T-cell (primary cell): Measurements from ENCODE around the gene TMEM255B. TPM values are rescaled to one million over a fixed set of nuclear protein-coding genes. Genes with fewer than 3 reads are reported as not detected.

Experiments used
- ATAC-seq, 4 experiments: fragments of 200-7000 bp in 3 of 4; fragments of 150-1000 bp in 1 of 4; cut with Tn5 transposase; replicated peaks in 1 of 4; 1 replicate in 3 of 4; 2 replicates in 1 of 4; pipeline ENCODE4 v1.10.0; 2021; ENCODE audit warnings: moderate library complexity in 3 of 4, mild to moderate bottlenecking in 2 of 4, moderate number of reproducible peaks in 1 of 4
- CTCF ChIA-PET, 2 donors: fragments of 300-600 bp; sonication (Branson Sonifier 250); formaldehyde crosslinking; loops; one replicate each; lab custom pipeline; 2022; ENCODE audit warnings: antibody characterized with exemption in 2 of 2; lab: Charles Lee
- POLR2A ChIA-PET, 2 donors: fragments of 300-600 bp; sonication (Branson Sonifier 250); formaldehyde crosslinking; loops; one replicate each; lab custom pipeline; 2022; ENCODE audit warnings: antibody characterized with exemption in 2 of 2; lab: Charles Lee
- DNase-seq, 35 experiments: peaks; one replicate each; pipeline versions ENCODE4 v3.0.0 to v3.0.0-alpha.2; 2013 to 2023
- H3K27ac ChIP-seq: one replicate; pipeline ENCODE4 v1.5.1; 2013; ENCODE audit warnings: low read length
- H3K27me3 ChIP-seq, 2 experiments: replicated peaks in 1 of 2; 1 replicate in 1 of 2; 2 replicates in 1 of 2; pipeline versions ENCODE4 v1.6.1 to v1.7.0; 2013; ENCODE audit warnings: low read length in 1 of 2, mixed read lengths in 1 of 2; ENCODE audit not compliant: control insufficient read depth in 2 of 2, insufficient read depth in 2 of 2; ENCODE audit errors: extremely low read depth in 1 of 2
- H3K36me3 ChIP-seq, 2 donors: 1 replicate in 1 of 2; 2 replicates in 1 of 2; pipeline versions ENCODE4 v1.6.1 to v1.7.0; 2013; ENCODE audit warnings: low read length in 1 of 2; ENCODE audit not compliant: control insufficient read depth in 2 of 2, insufficient read depth in 1 of 2; ENCODE audit errors: extremely low read depth in 1 of 2
- H3K4me1 ChIP-seq, 2 experiments: 1 replicate in 1 of 2; 2 replicates in 1 of 2; pipeline versions ENCODE4 v1.6.1 to v1.7.0; 2013; ENCODE audit warnings: low read length in 2 of 2, mixed read lengths in 1 of 2; ENCODE audit not compliant: insufficient read depth in 2 of 2, control insufficient read depth in 1 of 2; ENCODE audit errors: extremely low read depth in 1 of 2
- H3K4me3 ChIP-seq, 2 donors: 1 replicate in 1 of 2; 2 replicates in 1 of 2; pipeline versions ENCODE4 v1.5.1 to v1.7.0; 2013; ENCODE audit warnings: mild to moderate bottlenecking in 2 of 2, low read length in 1 of 2, moderate library complexity in 1 of 2; ENCODE audit not compliant: control insufficient read depth in 1 of 2; ENCODE audit errors: extremely low read depth in 1 of 2
- H3K9me3 ChIP-seq: 2 replicates; pipeline ENCODE4 v1.7.0; 2013
- H3K27ac Mint-ChIP-seq, 2 donors: one replicate each; pipeline ENCODE4 v1.8.0; 2020 to 2021; ENCODE audit warnings: mild to moderate bottlenecking in 2 of 2, mixed read lengths in 2 of 2
- H3K27me3 Mint-ChIP-seq, 2 donors: one replicate each; pipeline ENCODE4 v1.8.0; 2021 to 2022; ENCODE audit warnings: mixed read lengths in 2 of 2
- H3K36me3 Mint-ChIP-seq: one replicate; pipeline ENCODE4 v1.8.0; 2021; ENCODE audit warnings: mixed read lengths
- H3K4me1 Mint-ChIP-seq, 3 donors: one replicate each; pipeline ENCODE4 v1.8.0; 2020 to 2022; ENCODE audit warnings: mixed read lengths in 3 of 3, mild to moderate bottlenecking in 1 of 3
- H3K4me3 Mint-ChIP-seq, 3 donors: one replicate each; pipeline ENCODE4 v1.8.0; 2020 to 2022; ENCODE audit warnings: mild to moderate bottlenecking in 3 of 3, mixed read lengths in 3 of 3, moderate library complexity in 3 of 3
- H3K9me3 Mint-ChIP-seq, 3 donors: one replicate each; pipeline ENCODE4 v1.8.0; 2020 to 2022; ENCODE audit warnings: mixed read lengths in 3 of 3
- WGBS: methylation state at CpG from one replicate; pipeline ENCODE4 v1.1.5; 2013; ENCODE audit warnings: missing lambda C conversion rate; ENCODE audit not compliant: insufficient coverage; 5-methylcytosine and 5-hydroxymethylcytosine counted together
- total RNA-seq, 35 experiments: library from RNA in 6 of 35; stranded (reverse) in 6 of 35; fragments of 120-200 nt in 1 of 35; gene quantifications; one replicate each; pipeline versions ENCODE4 v1.2.1 to v1.2.4 and lab custom pipeline; 2013 to 2026

Gene TMEM255B
- total RNA-seq, 5 donors from 2014 or later (not counting 1 experiment from before 2014, with no cell fraction given), result 0.76 to 1.2 (median 0.89) TPM

DNA sequence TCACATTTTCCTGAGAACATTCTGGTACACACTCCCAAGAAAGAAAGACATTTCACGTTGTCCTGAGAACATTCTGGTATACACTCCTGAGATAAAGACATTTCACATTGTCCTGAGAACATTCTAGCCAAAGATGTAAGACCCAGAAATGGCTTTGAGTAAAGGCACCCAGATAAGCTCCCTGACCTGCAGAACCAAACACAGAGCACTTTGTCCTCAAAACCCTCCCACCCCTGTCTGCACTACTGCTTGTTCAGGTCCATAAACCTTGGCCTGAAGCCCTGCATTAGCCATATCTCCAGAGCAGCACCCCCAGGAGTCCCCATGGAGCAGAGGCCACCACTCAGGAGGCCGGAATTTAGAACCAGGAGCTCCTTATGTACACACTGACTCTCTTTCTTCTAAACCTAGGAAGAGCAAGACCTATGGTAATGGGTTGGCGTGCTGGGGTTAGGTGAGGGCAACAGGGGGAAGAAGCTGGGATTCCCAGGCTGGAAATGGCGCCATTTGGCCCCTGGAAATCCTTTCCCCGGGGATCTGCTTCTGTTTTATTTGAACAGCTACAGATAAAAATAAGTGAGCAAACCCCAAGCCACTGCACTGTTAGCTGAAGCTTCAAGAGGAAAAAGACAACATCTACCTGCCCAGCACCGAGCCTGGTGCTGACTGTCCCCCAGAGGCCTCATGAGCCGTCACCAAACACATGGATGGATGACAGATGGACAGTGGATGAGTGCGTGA lies 91.1 kb downstream of the TMEM255B start:
- peaks cover 32 to 42% (median 40%) of the 10 kb centered on the region in 3 donors for H3K4me1 Mint-ChIP-seq
- Histone ChIP-seq H3K9me3 (no peaks in the 10 kb centered on the region), H3K4me3 (no peak overlapping the region), H3K27ac (no peak overlapping the region), H3K4me1 (peaks cover 15 to 40% of the 10 kb centered on the region in 2 experiments), H3K36me3 (no peaks in the 10 kb centered on the region), H3K27me3 (peaks cover 0 to 44% of the 10 kb centered on the region in 2 experiments)
- H3K36me3 Mint-ChIP-seq, result no peaks in the 10 kb centered on the region
- POLR2A ChIA-PET, result no interaction called here
- peaks cover 3 to 9% of the 10 kb centered on the region in 2 donors for H3K27me3 Mint-ChIP-seq
- H3K27ac Mint-ChIP-seq, result no peak overlapping the region
- DNase-seq, result no peak
- CTCF ChIA-PET, result no interaction called here
- ATAC-seq, result no peak
- 87% methylated on average over 5 of the region's 8 CpGs for WGBS
- no peak overlapping the region for H3K4me3 Mint-ChIP-seq
- H3K9me3 Mint-ChIP-seq, result no peaks in the 10 kb centered on the region

DNA sequence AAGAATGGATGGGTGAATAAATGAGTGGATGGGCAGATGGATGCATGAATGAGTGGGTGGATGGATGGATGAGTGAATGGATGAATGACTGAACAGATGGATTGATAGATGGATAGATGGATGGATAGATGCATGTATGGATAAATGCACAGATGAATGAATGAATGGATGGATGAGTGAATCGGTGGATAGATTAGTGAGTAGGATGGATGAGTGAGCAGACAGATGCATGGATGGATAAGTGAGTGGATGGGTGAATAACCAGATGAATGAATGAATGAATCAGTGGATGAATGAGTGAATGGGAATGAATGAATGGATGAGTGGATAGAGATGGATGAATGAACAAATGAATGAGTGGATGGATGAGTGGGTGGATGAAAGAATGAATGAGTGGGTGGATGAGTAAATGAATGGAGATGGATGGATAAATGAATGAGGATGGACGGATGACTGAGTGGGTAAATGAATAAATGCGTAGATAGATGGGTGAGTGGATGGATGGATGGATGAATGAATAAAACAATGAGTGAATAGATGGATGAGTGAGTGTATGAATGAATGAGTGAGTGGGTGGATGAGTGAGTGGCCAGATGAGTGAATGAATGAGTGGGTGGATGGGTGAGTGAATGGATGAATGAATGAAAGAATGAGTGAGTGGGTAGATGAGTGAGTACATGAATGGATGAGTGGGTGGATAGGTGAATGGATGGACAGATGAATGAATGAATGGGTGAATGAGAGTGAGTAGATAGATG lies 91.9 kb downstream of the TMEM255B start:
- POLR2A ChIA-PET, result no interaction called here
- Histone ChIP-seq H3K9me3 (no peaks in the 10 kb centered on the region), H3K4me3 (no peak overlapping the region), H3K27me3 (peaks cover 0 to 49% of the 10 kb centered on the region in 2 experiments), H3K27ac (no peak overlapping the region), H3K36me3 (no peaks in the 10 kb centered on the region), H3K4me1 (peaks cover 7 to 34% of the 10 kb centered on the region in 2 experiments)
- H3K4me1 Mint-ChIP-seq, result peaks cover 24 to 36% (median 35%) of the 10 kb centered on the region in 3 donors
- WGBS, result 100% methylated on average over 3 of the region's 3 CpGs
- no peak overlapping the region for H3K4me3 Mint-ChIP-seq
- CTCF ChIA-PET, result no interaction called here
- no peaks in the 10 kb centered on the region for H3K9me3 Mint-ChIP-seq
- H3K27me3 Mint-ChIP-seq, result peaks cover 3 to 9% of the 10 kb centered on the region in 2 donors
- no peak overlapping the region for H3K27ac Mint-ChIP-seq
- no peaks in the 10 kb centered on the region for H3K36me3 Mint-ChIP-seq
- ATAC-seq, result no peak
- DNase-seq, result no peak

DNA sequence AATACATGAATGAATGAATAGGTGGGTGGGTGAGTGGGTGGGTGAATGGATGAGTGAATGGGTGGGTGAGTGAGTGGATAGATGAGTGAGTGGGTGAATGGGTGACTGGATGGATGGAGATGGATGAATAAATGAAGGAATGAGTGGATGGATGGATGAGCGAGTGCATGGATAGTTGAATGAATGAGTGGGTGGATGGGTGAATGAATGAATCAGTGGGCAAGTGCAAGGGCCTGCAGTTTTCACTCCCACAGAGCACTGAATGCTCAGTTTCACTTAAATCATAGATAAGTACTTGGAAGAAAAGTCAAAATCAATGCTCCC lies 92.4 kb downstream of the TMEM255B start:
- DNase-seq, result no peak
- H3K36me3 ChIP-seq, result no peaks in the 10 kb centered on the region
- POLR2A ChIA-PET, result no interaction called here
- no peak overlapping the region for H3K4me3 ChIP-seq
- Mint-ChIP-seq H3K4me3 (no peak overlapping the region), H3K36me3 (no peaks in the 10 kb centered on the region), H3K27me3 (peaks cover 3 to 9% of the 10 kb centered on the region in 2 donors), H3K9me3 (no peaks in the 10 kb centered on the region), H3K27ac (no peak overlapping the region), H3K4me1 (peaks cover 19 to 30% (median 30%) of the 10 kb centered on the region in 3 donors)
- CTCF ChIA-PET, result no interaction called here
- peaks cover 0 to 53% of the 10 kb centered on the region in 2 experiments for H3K27me3 ChIP-seq
- no CpG with 5 or more reads among the region's 1 CpG for WGBS
- peaks cover 4 to 29% of the 10 kb centered on the region in 2 experiments for H3K4me1 ChIP-seq
- ATAC-seq, result no peak
- no peak overlapping the region for H3K27ac ChIP-seq
- H3K9me3 ChIP-seq, result no peaks in the 10 kb centered on the region

DNA sequence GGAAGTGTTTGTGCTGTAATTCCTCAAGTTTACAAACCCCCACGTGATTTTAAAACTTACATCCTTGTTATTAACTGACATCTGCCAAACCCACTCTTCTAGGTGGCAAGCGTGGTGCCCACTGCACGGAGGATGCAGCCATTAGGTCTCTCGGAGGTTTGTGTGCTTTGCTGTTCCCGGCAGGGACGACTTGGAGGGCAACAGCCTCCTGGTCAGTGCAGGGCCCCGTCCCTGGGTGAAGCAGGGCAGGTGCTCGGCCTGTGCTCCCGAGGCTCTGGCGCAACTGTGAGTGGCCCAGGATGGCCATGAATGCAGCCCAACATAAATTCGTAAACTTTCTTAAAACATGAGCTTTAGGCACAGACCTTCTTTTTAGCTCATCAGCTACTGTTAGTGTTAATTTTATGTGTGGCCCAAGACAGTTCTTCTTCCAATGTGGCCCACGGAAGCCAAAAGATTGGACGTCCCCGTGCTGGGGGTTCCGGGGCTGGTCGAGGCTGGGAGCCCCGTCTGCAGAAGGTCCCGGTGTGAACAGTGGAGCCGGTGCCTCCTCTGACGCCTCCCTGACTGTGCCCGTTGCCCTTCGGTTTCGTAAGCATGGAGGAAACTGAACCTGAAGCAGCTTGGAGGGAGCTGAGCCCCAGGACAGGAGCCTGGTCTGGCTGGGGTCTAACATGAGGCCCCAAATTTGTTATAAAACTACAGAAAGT lies 93.0 kb downstream of the TMEM255B start:
- H3K27ac ChIP-seq, result no peak overlapping the region
- peaks cover 14 to 25% (median 24%) of the 10 kb centered on the region in 3 donors for H3K4me1 Mint-ChIP-seq
- 92% methylated on average over 18 of the region's 23 CpGs for WGBS
- H3K9me3 Mint-ChIP-seq, result no peaks in the 10 kb centered on the region
- H3K36me3 ChIP-seq, result no peaks in the 10 kb centered on the region
- H3K27ac Mint-ChIP-seq, result no peak overlapping the region
- no peaks in the 10 kb centered on the region for H3K36me3 Mint-ChIP-seq
- ATAC-seq (no peak), DNase-seq (peak in 1 of 35 experiments; percentile 4)
- no peak overlapping the region for H3K4me3 Mint-ChIP-seq
- no peak overlapping the region for H3K4me3 ChIP-seq
- CTCF ChIA-PET, result no interaction called here
- H3K9me3 ChIP-seq, result no peaks in the 10 kb centered on the region
- peaks cover 3 to 14% of the 10 kb centered on the region in 2 donors for H3K27me3 Mint-ChIP-seq
- H3K4me1 ChIP-seq, result peaks cover 4 to 23% of the 10 kb centered on the region in 2 experiments
- peaks cover 0 to 52% of the 10 kb centered on the region in 2 experiments for H3K27me3 ChIP-seq
- POLR2A ChIA-PET, result no interaction called here

DNA sequence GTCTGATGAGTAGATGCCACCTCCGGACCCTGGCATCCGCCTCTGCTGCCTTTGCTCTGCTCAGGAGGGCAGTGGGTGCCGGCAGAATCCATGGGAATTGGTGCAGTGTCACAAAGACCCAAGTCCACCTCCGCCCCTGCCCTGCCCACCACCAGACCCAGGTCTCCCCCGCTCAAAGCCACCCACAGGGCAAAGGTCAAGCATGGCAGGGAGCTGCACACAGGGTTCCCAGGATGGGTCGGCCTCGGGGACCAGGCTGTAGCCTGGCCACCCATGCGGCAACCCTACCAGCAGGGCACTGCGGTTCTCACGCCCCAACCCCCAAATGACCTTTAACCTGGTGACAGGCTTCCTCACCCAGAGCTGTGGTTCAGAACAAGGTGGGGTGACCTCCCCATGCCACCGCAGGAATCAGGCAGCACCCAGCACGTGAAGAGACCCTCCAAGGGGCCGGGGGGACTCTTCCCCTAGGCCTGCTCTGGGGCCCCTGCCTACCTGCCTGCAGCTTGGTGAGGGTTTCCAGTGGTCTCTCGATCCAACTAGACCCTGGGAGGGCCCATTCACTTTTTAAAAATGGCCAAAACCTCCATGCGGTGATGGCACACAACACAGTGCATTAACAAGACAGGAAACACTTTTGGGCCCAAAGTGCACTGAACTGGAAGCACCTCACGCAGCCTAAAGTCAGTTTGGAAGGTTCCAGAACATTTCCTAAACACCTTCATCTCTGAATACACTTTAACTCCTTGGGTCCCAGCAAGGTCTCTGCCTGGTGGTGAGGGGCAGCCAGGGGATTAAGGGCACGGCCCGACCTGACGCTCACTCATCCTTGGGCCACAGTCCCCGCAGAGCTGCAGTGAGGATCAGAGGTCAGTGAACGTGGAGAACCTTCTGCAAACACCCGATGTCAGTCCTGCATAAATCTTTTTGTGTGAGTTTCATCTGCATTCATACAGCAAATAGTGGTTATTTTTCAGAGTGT lies 93.8 kb downstream of the TMEM255B start:
- H3K4me1 ChIP-seq, result peaks cover 4 to 19% of the 10 kb centered on the region in 2 experiments
- DNase-seq (peak in 1 of 35 experiments; percentile 14), ATAC-seq (no peak)
- Mint-ChIP-seq H3K9me3 (no peaks in the 10 kb centered on the region), H3K27ac (no peak overlapping the region), H3K36me3 (no peaks in the 10 kb centered on the region), H3K4me3 (no peak overlapping the region), H3K4me1 (peaks cover 14 to 19% (median 18%) of the 10 kb centered on the region in 3 donors), H3K27me3 (peaks cover 3 to 14% of the 10 kb centered on the region in 2 donors)
- H3K9me3 ChIP-seq, result no peaks in the 10 kb centered on the region
- WGBS, result 93% methylated on average over 19 of the region's 22 CpGs
- no peaks in the 10 kb centered on the region for H3K36me3 ChIP-seq
- ChIA-PET POLR2A (no interaction called here), CTCF (no interaction called here)
- H3K27ac ChIP-seq, result no peak overlapping the region
- H3K4me3 ChIP-seq, result no peak overlapping the region
- H3K27me3 ChIP-seq, result peaks cover 0 to 51% of the 10 kb centered on the region in 2 experiments
